ENCODE measurements around the gene ADAMTSL3.
"Not testable (repeated sequence)": the region's sequence is repeated elsewhere in the genome, so short reads cannot be mapped to it uniquely, and the experiment has no call there.

Gene ADAMTSL3

DNA sequence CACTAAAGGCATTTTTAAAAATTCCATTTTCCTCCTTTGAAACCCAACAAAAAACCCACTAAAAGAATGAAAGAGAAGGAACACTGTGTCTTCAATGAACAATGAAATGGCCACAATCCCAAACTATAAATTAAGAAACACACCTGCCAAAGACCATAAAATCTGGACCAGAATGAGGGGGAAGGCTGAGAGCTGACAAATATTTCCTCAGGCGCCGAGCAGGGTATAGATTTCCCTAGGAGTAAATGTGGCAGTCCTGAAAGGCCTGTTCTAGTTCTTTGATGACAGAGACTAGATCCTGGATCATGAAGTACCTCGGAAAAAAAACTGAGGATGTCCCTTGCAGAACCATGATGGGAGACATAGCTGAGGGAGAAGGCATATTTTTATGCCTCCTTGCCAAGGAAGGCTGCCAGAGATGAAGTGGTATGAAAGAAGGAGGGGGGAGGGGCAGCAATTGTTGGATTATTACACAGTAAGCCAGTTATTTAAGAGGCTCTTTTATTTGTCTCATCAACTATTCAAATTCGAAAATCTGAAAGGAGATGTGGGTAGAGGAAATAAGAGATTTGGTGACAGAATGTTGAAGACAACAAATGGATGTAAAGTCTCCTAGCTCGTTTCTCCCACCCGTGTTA, 306.4 kb downstream of the ADAMTSL3 start:
- H4K20me1 ChIP-seq (ENCODE audit: control insufficient read depth, insufficient read depth, low read depth, low read length): no peaks in the 10 kb centered on the region

DNA sequence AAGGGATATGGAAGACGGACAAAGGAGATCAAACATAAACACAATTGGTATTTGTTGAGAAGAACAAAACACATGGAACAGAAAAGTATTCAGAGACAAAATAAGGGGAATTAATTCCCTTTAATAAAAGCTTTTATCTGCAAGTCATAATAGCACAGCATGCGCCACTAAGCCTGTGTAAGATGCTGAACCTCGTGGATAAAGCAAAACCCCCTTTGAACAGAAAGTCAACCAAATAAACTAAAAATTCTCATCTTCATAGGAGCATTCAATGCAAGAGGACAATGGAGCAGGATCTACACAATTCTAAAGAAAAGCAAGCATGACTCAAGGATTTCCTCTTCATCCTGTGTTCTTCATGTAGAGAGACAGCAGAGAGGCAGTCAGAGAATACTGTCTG, 307.4 kb downstream of the ADAMTSL3 start:
- H3K9me3 ChIP-seq (ENCODE audit: control insufficient read depth, insufficient read depth, low read length): no peaks in the 10 kb centered on the region
- H3F3A ChIP-seq (ENCODE audit: control insufficient read depth, insufficient read depth): no peaks in the 10 kb centered on the region
- H3K9me2 ChIP-seq (replicated peaks; ENCODE audit: control insufficient read depth, low read length): no peaks in the 10 kb centered on the region
- no peak overlapping the region for H3K4me3 ChIP-seq (ENCODE audit: low read length)
- H3K4me1 ChIP-seq (ENCODE audit: control insufficient read depth, low read length): no peaks in the 10 kb centered on the region
- H3K36me3 ChIP-seq (ENCODE audit: control insufficient read depth, low read length): no peaks in the 10 kb centered on the region
- H3K27me3 ChIP-seq (ENCODE audit: control insufficient read depth, low read length): no peaks in the 10 kb centered on the region
- no peaks in the 10 kb centered on the region for H4K20me1 ChIP-seq (ENCODE audit: control insufficient read depth, insufficient read depth, low read depth, low read length)
- H3K4me2 ChIP-seq (ENCODE audit: low read length): no peak overlapping the region
- H3K79me2 ChIP-seq (ENCODE audit: control insufficient read depth, low read length): no peaks in the 10 kb centered on the region
- TF ChIP-seq EZH2phosphoT487 (IDR thresholded peaks at IDR 0.05; ENCODE audit: borderline replicate concordance, low read length) (no peak), CTCF (IDR thresholded peaks at IDR 0.05; ENCODE audit: low read depth, low read length, poor library complexity, severe bottlenecking) (no peak)
- no peak overlapping the region for H3K27ac ChIP-seq (ENCODE audit: low read depth, low read length)

More for the DNA sequence above, 306.4 kb downstream of the ADAMTSL3 start:
- Histone ChIP-seq H3K4me2 (ENCODE audit: low read length) (no peak overlapping the region), H3K9me3 (ENCODE audit: control insufficient read depth, insufficient read depth, low read length) (no peaks in the 10 kb centered on the region), H3K9me2 (replicated peaks; ENCODE audit: control insufficient read depth, low read length) (no peaks in the 10 kb centered on the region), H3K36me3 (ENCODE audit: control insufficient read depth, low read length) (no peaks in the 10 kb centered on the region), H3K27ac (ENCODE audit: low read depth, low read length) (no peak overlapping the region), H3K79me2 (ENCODE audit: control insufficient read depth, low read length) (no peaks in the 10 kb centered on the region), H3K27me3 (ENCODE audit: control insufficient read depth, low read length) (no peaks in the 10 kb centered on the region), H3K4me3 (ENCODE audit: low read length) (no peak overlapping the region), H3F3A (ENCODE audit: control insufficient read depth, insufficient read depth) (no peaks in the 10 kb centered on the region), H3K4me1 (ENCODE audit: control insufficient read depth, low read length) (no peaks in the 10 kb centered on the region)
- TF ChIP-seq CTCF (IDR thresholded peaks at IDR 0.05; ENCODE audit: low read depth, low read length, poor library complexity, severe bottlenecking) (no peak), EZH2phosphoT487 (IDR thresholded peaks at IDR 0.05; ENCODE audit: borderline replicate concordance, low read length) (no peak)

DNA sequence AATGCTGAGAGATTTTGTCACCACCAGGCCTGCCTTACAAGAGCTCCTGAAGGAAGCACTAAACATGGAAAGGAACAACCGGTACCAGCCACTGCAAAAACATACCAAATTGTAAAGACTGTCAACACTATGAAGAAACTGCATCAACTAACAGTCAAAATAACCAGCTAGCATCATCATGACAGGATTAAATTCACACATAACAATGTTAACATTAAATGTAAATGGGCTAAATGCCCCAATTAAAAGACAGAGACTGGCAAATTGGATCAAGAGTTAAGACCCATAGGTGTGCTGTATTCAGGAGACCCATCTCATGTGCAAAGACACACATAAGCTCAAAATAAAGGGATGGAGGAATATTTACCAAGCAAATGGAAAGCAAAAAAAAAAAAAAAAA, 311.0 kb downstream of the ADAMTSL3 start:
- H3K9me2 ChIP-seq (replicated peaks; ENCODE audit: control insufficient read depth, low read length); H3K4me1 ChIP-seq (ENCODE audit: control insufficient read depth, low read length); H3K79me2 ChIP-seq (ENCODE audit: control insufficient read depth, low read length); H3K4me2 ChIP-seq (ENCODE audit: low read length); H3K9me3 ChIP-seq (ENCODE audit: control insufficient read depth, insufficient read depth, low read length); H3K4me3 ChIP-seq (ENCODE audit: low read length); H3F3A ChIP-seq (ENCODE audit: control insufficient read depth, insufficient read depth); H3K36me3 ChIP-seq (ENCODE audit: control insufficient read depth, low read length); H3K27me3 ChIP-seq (ENCODE audit: control insufficient read depth, low read length); H3K27ac ChIP-seq (ENCODE audit: low read depth, low read length); H4K20me1 ChIP-seq (ENCODE audit: control insufficient read depth, insufficient read depth, low read depth, low read length): not testable (repeated sequence)

DNA sequence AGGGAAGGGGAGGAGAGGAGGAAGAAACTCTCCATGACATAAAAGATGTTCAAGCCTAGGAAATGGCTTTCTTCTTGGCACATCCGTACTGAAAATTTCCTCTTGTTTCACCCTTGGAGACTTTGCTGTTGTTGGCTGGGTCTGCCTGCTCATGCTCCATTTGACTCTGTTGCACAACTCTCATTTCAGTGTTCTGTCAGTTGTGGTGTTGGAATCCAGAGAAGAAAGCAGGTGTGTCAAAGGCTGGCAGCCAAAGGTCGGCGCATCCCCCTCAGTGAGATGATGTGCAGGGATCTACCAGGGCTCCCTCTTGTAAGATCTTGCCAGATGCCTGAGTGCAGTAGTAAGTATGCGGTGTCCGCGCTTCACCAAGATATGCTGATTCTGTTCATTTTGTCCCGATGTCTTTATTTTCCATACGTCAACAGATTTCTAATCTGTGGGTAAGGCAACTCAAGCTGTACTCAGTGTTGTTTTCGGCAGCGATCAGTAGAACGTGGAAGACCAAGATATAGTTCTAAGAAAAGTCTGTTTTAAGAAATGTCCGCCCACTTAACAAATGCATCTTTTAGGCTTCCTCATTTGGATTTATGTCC, 316.5 kb downstream of the ADAMTSL3 start:
- H3K4me1 ChIP-seq (ENCODE audit: control insufficient read depth, low read length): no peaks in the 10 kb centered on the region
- H3K27me3 ChIP-seq (ENCODE audit: control insufficient read depth, low read length): no peaks in the 10 kb centered on the region
- H3K79me2 ChIP-seq (ENCODE audit: control insufficient read depth, low read length): no peaks in the 10 kb centered on the region
- no peak overlapping the region for H3K4me2 ChIP-seq (ENCODE audit: low read length)
- H3F3A ChIP-seq (ENCODE audit: control insufficient read depth, insufficient read depth): no peaks in the 10 kb centered on the region
- H3K9me3 ChIP-seq (ENCODE audit: control insufficient read depth, insufficient read depth, low read length): no peaks in the 10 kb centered on the region
- TF ChIP-seq CTCF (IDR thresholded peaks at IDR 0.05; ENCODE audit: low read depth, low read length, poor library complexity, severe bottlenecking) (no peak), EZH2phosphoT487 (IDR thresholded peaks at IDR 0.05; ENCODE audit: borderline replicate concordance, low read length) (no peak)
- H4K20me1 ChIP-seq (ENCODE audit: control insufficient read depth, insufficient read depth, low read depth, low read length): no peaks in the 10 kb centered on the region
- H3K4me3 ChIP-seq (ENCODE audit: low read length): no peak overlapping the region
- H3K36me3 ChIP-seq (ENCODE audit: control insufficient read depth, low read length): no peaks in the 10 kb centered on the region
- no peaks in the 10 kb centered on the region for H3K9me2 ChIP-seq (replicated peaks; ENCODE audit: control insufficient read depth, low read length)
- no peak overlapping the region for H3K27ac ChIP-seq (ENCODE audit: low read depth, low read length)
